Testis (tissue), 3 donors: Measurements from ENCODE around the gene EPB41L2. TPM values are rescaled to one million over a fixed set of nuclear protein-coding genes. Genes with fewer than 3 reads are reported as not detected.
"Not testable (repeated sequence)": the region's sequence is repeated elsewhere in the genome, so short reads cannot be mapped to it uniquely, and the experiment has no call there.

Experiments used
- DNase-seq: peaks from one replicate; pipeline ENCODE4 v3.0.0-alpha.2; 2019
- H3K27ac ChIP-seq, 2 donors: fragments of 200-600 bp; sonication (generic); one replicate each; pipeline ENCODE4 v1.5.1; 2019
- H3K27me3 ChIP-seq: fragments of 200-600 bp; sonication (generic); one replicate; pipeline ENCODE4 v1.5.1; 2019
- H3K36me3 ChIP-seq: fragments of 200-600 bp; sonication (generic); one replicate; pipeline ENCODE4 v1.5.1; 2017; ENCODE audit warnings: low read depth; ENCODE audit errors: missing control alignments
- H3K4me1 ChIP-seq: fragments of 200-600 bp; sonication (generic); one replicate; pipeline ENCODE4 v1.5.1; 2019
- H3K4me3 ChIP-seq, 2 donors: fragments of 200-600 bp; sonication (generic); one replicate each; pipeline ENCODE4 v1.5.1; 2017 to 2019
- H3K9me3 ChIP-seq: fragments of 200-600 bp; sonication (generic); one replicate; pipeline ENCODE4 v1.5.1; 2017
- POLR2A ChIP-seq: fragments of 450-650 bp; IDR thresholded peaks from one replicate; pipeline ENCODE4 v1.6.1; 2017; ENCODE audit warnings: antibody characterized with exemption, mild to moderate bottlenecking, moderate library complexity
- WGBS, 2 donors: methylation state at CpG; one replicate each; pipeline ENCODE4 v1.1.5; 2018; 5-methylcytosine and 5-hydroxymethylcytosine counted together
- intact Hi-C: fragments of 100-400 bp; cut with DNase I; formaldehyde crosslinking; loops from one replicate; pipeline ENCODE4 v1.15.1; 2023; ENCODE audit warnings: low total_unique reads
- polyA plus RNA-seq: library from polyadenylated mRNA; stranded (reverse); fragments of 350-450 nt; fragmentation: Illumina TruSeq; extraction: RNeasy Lipid Tissue Mini Kit (QIAGEN cat#74804); gene quantifications from one replicate; pipeline ENCODE4 v1.2.3, GENCODE V29; 2014; ENCODE audit warnings: low read depth, low replicate concordance; ENCODE audit not compliant: insufficient read depth
- total RNA-seq, 2 donors: library from RNA; depleted of rRNA; stranded (reverse); fragments of >200 nt; gene quantifications; one replicate each; pipeline ENCODE4 v1.2.3, GENCODE V29; 2016
- TF ChIP-seq, protein P1 (sequence below), 3 experiments: fragments of 450-650 bp in 2 of 3; fragments of 200-600 bp in 1 of 3; sonication (generic) in 1 of 3; IDR thresholded peaks; one replicate each; pipeline ENCODE4 v1.5.1; 2016 to 2019; ENCODE audit warnings: antibody characterized with exemption in 3 of 3, mild to moderate bottlenecking in 2 of 3, moderate library complexity in 1 of 3

Gene EPB41L2
- total and polyA plus RNA-seq, 3 donors from 2014 or later: 131 to 206 (median 139) TPM

DNA sequence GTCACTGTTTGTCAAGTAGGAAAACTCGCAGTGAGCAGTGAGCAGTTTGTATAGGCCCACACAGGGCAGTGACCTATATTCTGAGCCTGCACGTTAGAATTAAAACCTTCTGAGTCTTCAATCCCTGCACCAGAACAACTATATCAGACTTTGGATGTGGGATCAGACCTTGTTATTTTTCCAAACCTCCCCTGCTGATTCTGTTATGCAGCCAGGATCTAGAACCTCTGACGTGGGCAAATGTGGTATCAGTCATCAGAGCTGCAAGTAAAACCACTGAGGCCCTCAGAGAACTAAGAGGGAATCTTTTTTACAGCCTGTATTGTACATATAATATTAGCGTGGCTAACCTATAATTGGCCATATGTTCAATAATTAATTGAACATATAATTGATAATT is 40.3 kb upstream of the EPB41L2 start:
- Histone ChIP-seq H3K27me3 (no peaks in the 10 kb centered on the region), H3K4me3 (no peak overlapping the region), H3K4me1 (no peaks in the 10 kb centered on the region), H3K9me3 (no peaks in the 10 kb centered on the region), H3K27ac (no peak overlapping the region), H3K36me3 (no peaks in the 10 kb centered on the region)
- DNase-seq: no peak
- 87 to 89% methylated on average over 4 of the region's 4 CpGs for WGBS, 2 donors
- no peak for TF ChIP-seq POLR2A
- TF ChIP-seq, protein P1, sequence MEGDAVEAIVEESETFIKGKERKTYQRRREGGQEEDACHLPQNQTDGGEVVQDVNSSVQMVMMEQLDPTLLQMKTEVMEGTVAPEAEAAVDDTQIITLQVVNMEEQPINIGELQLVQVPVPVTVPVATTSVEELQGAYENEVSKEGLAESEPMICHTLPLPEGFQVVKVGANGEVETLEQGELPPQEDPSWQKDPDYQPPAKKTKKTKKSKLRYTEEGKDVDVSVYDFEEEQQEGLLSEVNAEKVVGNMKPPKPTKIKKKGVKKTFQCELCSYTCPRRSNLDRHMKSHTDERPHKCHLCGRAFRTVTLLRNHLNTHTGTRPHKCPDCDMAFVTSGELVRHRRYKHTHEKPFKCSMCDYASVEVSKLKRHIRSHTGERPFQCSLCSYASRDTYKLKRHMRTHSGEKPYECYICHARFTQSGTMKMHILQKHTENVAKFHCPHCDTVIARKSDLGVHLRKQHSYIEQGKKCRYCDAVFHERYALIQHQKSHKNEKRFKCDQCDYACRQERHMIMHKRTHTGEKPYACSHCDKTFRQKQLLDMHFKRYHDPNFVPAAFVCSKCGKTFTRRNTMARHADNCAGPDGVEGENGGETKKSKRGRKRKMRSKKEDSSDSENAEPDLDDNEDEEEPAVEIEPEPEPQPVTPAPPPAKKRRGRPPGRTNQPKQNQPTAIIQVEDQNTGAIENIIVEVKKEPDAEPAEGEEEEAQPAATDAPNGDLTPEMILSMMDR (IDR thresholded peaks at IDR 0.05): no peak
- intact Hi-C loops: no loop called here

DNA sequence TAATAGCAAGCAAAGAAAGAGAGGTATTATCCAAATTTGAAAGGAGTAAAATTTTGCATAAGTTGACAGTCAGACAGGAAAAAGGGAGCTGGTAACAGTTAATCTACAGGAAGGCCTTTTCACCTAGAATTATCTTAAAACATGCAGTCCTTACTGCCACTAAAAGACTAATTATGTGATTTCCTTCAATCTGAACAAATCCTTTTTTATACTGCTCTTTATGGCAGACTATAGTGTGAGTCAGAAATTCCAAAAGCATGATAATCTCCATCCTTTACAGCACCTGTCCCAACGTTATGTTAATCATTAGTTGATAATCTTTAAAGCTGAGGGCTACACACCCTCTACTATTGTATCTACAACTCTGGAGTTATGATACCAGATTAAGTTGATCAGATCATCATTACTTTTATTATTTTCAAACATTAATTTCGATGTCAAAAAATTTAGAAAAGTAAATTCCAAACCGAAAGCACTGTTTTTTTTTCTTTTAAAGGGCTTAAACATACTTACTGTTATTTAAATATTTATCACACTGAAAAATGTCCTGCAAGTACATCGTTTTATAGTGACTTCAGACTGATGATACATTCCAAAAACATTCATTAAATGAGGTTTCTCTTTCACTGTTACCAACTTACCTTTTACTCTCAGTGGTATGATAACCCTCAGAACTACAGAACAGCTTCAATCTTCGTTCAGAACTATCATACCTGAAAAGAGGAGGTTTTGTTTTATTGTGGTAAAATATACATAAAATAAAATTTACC is 39.1 kb upstream of the EPB41L2 start:
- 75 to 78% methylated on average over 5 of the region's 5 CpGs for WGBS, 2 donors

DNA sequence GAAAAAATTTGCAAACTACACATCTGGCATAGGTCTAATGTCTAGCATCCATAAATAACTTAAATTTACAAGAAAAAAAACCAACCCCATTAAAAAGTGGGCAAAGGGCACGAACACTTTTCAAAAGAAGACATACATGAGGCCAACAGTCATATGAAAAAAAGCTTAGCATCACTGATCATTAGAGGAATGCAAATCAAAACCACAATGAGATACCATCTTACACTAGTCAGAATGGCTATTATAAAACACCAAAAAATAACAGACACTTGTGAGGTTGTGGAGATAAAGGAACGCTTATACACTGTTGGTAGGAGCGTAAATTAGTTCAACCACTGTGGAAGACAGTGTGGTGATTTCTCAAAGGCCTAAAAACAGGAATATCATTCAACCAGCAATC is 33.7 kb upstream of the EPB41L2 start:
- Histone ChIP-seq H3K27me3 (no peaks in the 10 kb centered on the region), H3K9me3 (no peaks in the 10 kb centered on the region), H3K36me3 (no peaks in the 10 kb centered on the region), H3K4me1 (no peaks in the 10 kb centered on the region), H3K27ac (no peak overlapping the region), H3K4me3 (no peak overlapping the region)
- TF ChIP-seq POLR2A: no peak
- TF ChIP-seq, protein P1 (IDR thresholded peaks at IDR 0.05): no peak
- DNase-seq: no peak
- 77 to 93% methylated on average over 3 of the region's 3 CpGs for WGBS, 2 donors
- intact Hi-C loops: no loop called here

More for the DNA sequence above, 39.1 kb upstream of the EPB41L2 start:
- no peaks in the 10 kb centered on the region for H3K9me3 ChIP-seq
- intact Hi-C loops: no loop called here
- TF ChIP-seq, protein P1 (IDR thresholded peaks at IDR 0.05): no peak
- TF ChIP-seq POLR2A: no peak
- H3K4me1 ChIP-seq: no peaks in the 10 kb centered on the region
- H3K4me3 ChIP-seq: no peak overlapping the region
- no peaks in the 10 kb centered on the region for H3K36me3 ChIP-seq
- no peaks in the 10 kb centered on the region for H3K27me3 ChIP-seq
- DNase-seq: no peak
- no peak overlapping the region for H3K27ac ChIP-seq

- TF ChIP-seq POLR2A: no peak
- TF ChIP-seq, protein P1 (IDR thresholded peaks at IDR 0.05): no peak
- no peak for DNase-seq
- 93 to 100% methylated on average over 1 of the region's 1 CpG for WGBS, 2 donors
- Histone ChIP-seq H3K9me3 (no peaks in the 10 kb centered on the region), H3K4me3 (no peak overlapping the region), H3K4me1 (no peaks in the 10 kb centered on the region), H3K27me3 (no peaks in the 10 kb centered on the region), H3K27ac (no peak overlapping the region), H3K36me3 (no peaks in the 10 kb centered on the region)
- intact Hi-C loops: no loop called here
Measured at GRCh38 chr6:131093334-131093733, 30.3 kb upstream of the EPB41L2 start.

DNA sequence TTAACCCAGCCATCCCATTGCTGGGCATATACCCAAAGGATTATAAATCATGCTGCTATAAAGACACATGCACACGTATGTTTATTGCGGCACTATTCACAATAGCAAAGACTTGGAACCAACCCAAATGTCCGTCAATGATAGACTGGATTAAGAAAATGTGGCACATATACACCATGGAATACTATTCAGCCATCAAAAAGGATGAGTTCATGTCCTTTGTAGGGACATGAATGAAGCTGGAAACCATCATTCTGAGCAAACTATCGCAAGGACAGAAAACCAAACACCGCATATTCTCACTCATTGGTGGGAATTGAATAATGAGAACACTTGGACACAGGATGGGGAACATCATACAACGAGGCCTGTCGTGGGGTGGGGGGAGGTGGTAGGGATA is 28.9 kb upstream of the EPB41L2 start:
- intact Hi-C loops: not testable (repeated sequence)

DNA sequence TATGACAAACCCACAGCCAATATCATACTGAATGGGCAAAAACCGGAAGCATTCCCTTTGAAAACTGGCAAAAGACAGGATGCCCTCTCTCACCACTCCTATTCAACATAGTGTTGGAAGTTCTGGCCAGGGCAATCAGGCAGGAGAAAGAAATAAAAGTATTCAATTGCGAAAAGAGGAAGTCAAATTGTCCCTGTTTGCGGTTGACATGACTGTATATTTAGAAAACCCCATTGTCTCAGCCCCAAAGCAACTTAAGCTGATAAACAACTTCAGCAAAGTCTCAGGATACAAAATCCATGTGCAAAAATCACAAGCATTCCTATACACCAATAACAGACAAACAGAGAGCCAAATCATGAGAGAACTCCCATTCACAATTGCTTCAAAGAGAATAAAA is 27.3 kb upstream of the EPB41L2 start:
- H3K4me1 ChIP-seq, DNase-seq, H3K9me3 ChIP-seq, intact Hi-C loops, H3K27ac ChIP-seq, H3K4me3 ChIP-seq, H3K36me3 ChIP-seq, H3K27me3 ChIP-seq: not testable (repeated sequence)
- 84 to 95% methylated on average over 3 of the region's 3 CpGs for WGBS, 2 donors

More for the DNA sequence above, 28.9 kb upstream of the EPB41L2 start:
- not testable (repeated sequence) for DNase-seq, H3K4me3 ChIP-seq, H3K9me3 ChIP-seq, H3K27ac ChIP-seq, H3K36me3 ChIP-seq, H3K4me1 ChIP-seq, H3K27me3 ChIP-seq
- WGBS, 2 donors: 91 to 95% methylated on average over 7 of the region's 7 CpGs
